NK-92 (cell line): ENCODE measurements around the gene GPRIN3.

ENCODE experiments used
- DNase-seq: peaks from one replicate; lab custom pipeline; 2025; ENCODE audit not compliant: unreplicated experiment; lab: John Stamatoyannopoulos, UW

GPRIN3 gene

GRCh38 chr4:89294573-89295269, 12.9 kb downstream of the GPRIN3 start:
- no peak for DNase-seq

GRCh38 chr4:89293299-89293698, 14.3 kb downstream of the GPRIN3 start:
- DNase-seq = no peak

GRCh38 chr4:89290727-89291516, 16.7 kb downstream of the GPRIN3 start:
- no peak for DNase-seq

GRCh38 chr4:89289312-89289711, 18.3 kb downstream of the GPRIN3 start:
- no peak for DNase-seq

- DNase-seq = no peak
Measured at GRCh38 chr4:89288430-89288829, 19.2 kb downstream of the GPRIN3 start.

- DNase-seq = no peak
Measured at GRCh38 chr4:89287945-89288344, 19.7 kb downstream of the GPRIN3 start.

GRCh38 chr4:89285745-89286144, 21.9 kb downstream of the GPRIN3 start:
- no peak for DNase-seq

GRCh38 chr4:89284828-89285227, 22.8 kb downstream of the GPRIN3 start:
- DNase-seq = no peak

GRCh38 chr4:89284020-89284424, 23.6 kb downstream of the GPRIN3 start:
- DNase-seq = no peak

GRCh38 chr4:89283226-89284009, 24.2 kb downstream of the GPRIN3 start:
- DNase-seq = no peak

- DNase-seq = no peak
Measured at GRCh38 chr4:89279385-89279784, 28.2 kb downstream of the GPRIN3 start.

GRCh38 chr4:89277412-89277811, 30.2 kb downstream of the GPRIN3 start:
- no peak for DNase-seq

- no peak for DNase-seq
Measured at GRCh38 chr4:89276296-89276695, 31.3 kb downstream of the GPRIN3 start.

- no peak for DNase-seq
Measured at GRCh38 chr4:89275587-89275986, 32.0 kb downstream of the GPRIN3 start.

GRCh38 chr4:89273741-89274141, 33.9 kb downstream of the GPRIN3 start:
- DNase-seq = no peak

- DNase-seq = no peak
Measured at GRCh38 chr4:89270792-89271191, 36.8 kb downstream of the GPRIN3 start.

- DNase-seq = no peak
Measured at GRCh38 chr4:89269121-89269666, 38.4 kb downstream of the GPRIN3 start.

GRCh38 chr4:89268679-89269078, 38.9 kb downstream of the GPRIN3 start:
- DNase-seq = no peak

- no peak for DNase-seq
Measured at GRCh38 chr4:89267846-89268245, 39.8 kb downstream of the GPRIN3 start.

GRCh38 chr4:89267392-89267791, 40.2 kb downstream of the GPRIN3 start:
- DNase-seq = no peak

- DNase-seq = no peak
Measured at GRCh38 chr4:89266128-89266527, 41.5 kb downstream of the GPRIN3 start.
